ENCODE results near the gene IL22. TPM values are rescaled to one million over a fixed set of nuclear protein-coding genes. Genes with fewer than 3 reads are reported as not detected.
A peak's percentile ranks its signal among the peaks of the same experiment; 100 is the strongest.

Gene IL22
- total RNA-seq, 1 experiment from 2014 or later, result not detected

GRCh38 chr12:68280240-68280639 lies 26.8 kb upstream of the IL22 start:
- Mint-ChIP-seq H3K9me3 (no peaks in the 10 kb centered on the region), H3K4me3 (no peak overlapping the region), H3K27ac (peak overlapping the region in 1 of 3 experiments; percentile 8; a peak in 1 of 7 replicates), H3K4me1 (peaks cover 18 to 24% of the 10 kb centered on the region in 2 experiments), H3K27me3 (ENCODE audit: low read depth) (no peaks in the 10 kb centered on the region), H3K36me3 (ENCODE audit: insufficient read depth in 1 of 3, low read depth in 3 of 3) (no peaks in the 10 kb centered on the region)
- Histone ChIP-seq H2AFZ (ENCODE audit: low read length) (no peak overlapping the region), H3K56ac (ENCODE audit: insufficient read length, low read depth, low read length) (no peak overlapping the region), H3K18ac (ENCODE audit: insufficient read length, low read depth, low read length) (no peak overlapping the region), H2BK120ac (ENCODE audit: low read depth, low read length, poor library complexity, severe bottlenecking) (no peak overlapping the region), H3K9ac (ENCODE audit: extremely low read depth, insufficient read length, low read length) (no peak overlapping the region), H3K4ac (ENCODE audit: low read depth, low read length) (no peak overlapping the region), H2BK15ac (ENCODE audit: low read depth, low read length) (no peak overlapping the region), H2BK20ac (ENCODE audit: low read depth, low read length, poor library complexity, severe bottlenecking) (no peak overlapping the region), H3K9me3 (ENCODE audit: control insufficient read depth, low read depth, low read length) (no peaks in the 10 kb centered on the region), H3K23me2 (ENCODE audit: insufficient read length, low read depth, low read length, poor library complexity, severe bottlenecking) (no peaks in the 10 kb centered on the region), H2BK12ac (ENCODE audit: insufficient read length, low read depth, low read length) (no peak overlapping the region), H3T11ph (ENCODE audit: low read length) (no peak overlapping the region), H4K20me1 (ENCODE audit: control insufficient read depth, insufficient read depth, insufficient read length) (no peaks in the 10 kb centered on the region), H2BK5ac (ENCODE audit: insufficient read length, low read length) (no peak overlapping the region), H2AK5ac (ENCODE audit: insufficient read length, low read length) (no peak overlapping the region), H4K8ac (replicated peaks; ENCODE audit: insufficient read length, low read depth, low read length) (no peak overlapping the region), H4K91ac (ENCODE audit: insufficient read length, low read depth, low read length) (no peak overlapping the region), H3K23ac (ENCODE audit: insufficient read length, low read depth, low read length) (no peak overlapping the region), H3K27ac (ENCODE audit: insufficient read length, low read depth, low read length) (no peak overlapping the region), H3K27me3 (ENCODE audit: insufficient read depth, low read length) (no peaks in the 10 kb centered on the region), H3K4me2 (ENCODE audit: insufficient read depth, insufficient read length, low read length) (no peak overlapping the region), H4K5ac (ENCODE audit: insufficient read length, low read depth, low read length) (no peak overlapping the region), H3K79me2 (ENCODE audit: insufficient read depth, low read length) (no peaks in the 10 kb centered on the region), H3K79me1 (ENCODE audit: insufficient read depth, low read depth, low read length, poor library complexity, severe bottlenecking) (no peaks in the 10 kb centered on the region), H3K4me1 (ENCODE audit: insufficient read depth, low read length) (peaks cover 3% of the 10 kb centered on the region; the same call in 1 of the 2 replicates), H3K14ac (ENCODE audit: insufficient read depth, low read length) (no peak overlapping the region)
- TF ChIP-seq, protein P1, sequence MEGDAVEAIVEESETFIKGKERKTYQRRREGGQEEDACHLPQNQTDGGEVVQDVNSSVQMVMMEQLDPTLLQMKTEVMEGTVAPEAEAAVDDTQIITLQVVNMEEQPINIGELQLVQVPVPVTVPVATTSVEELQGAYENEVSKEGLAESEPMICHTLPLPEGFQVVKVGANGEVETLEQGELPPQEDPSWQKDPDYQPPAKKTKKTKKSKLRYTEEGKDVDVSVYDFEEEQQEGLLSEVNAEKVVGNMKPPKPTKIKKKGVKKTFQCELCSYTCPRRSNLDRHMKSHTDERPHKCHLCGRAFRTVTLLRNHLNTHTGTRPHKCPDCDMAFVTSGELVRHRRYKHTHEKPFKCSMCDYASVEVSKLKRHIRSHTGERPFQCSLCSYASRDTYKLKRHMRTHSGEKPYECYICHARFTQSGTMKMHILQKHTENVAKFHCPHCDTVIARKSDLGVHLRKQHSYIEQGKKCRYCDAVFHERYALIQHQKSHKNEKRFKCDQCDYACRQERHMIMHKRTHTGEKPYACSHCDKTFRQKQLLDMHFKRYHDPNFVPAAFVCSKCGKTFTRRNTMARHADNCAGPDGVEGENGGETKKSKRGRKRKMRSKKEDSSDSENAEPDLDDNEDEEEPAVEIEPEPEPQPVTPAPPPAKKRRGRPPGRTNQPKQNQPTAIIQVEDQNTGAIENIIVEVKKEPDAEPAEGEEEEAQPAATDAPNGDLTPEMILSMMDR (conservative IDR thresholded peaks at IDR 0.05), result no peak
- no peak for DNase-seq
- WGBS (ENCODE audit: extremely low coverage, insufficient read length, low lambda C conversion rate), result no CpG with 5 or more reads among the region's 2 CpGs
